Stimulated activated CD4-positive, alpha-beta T cell treated with anti-CD3 and anti-CD28 coated beads, TNF-alpha, amount 100 ng/mL, for 24 hours (primary cell): ENCODE measurements around the gene SRSF4.
"Not testable (repeated sequence)": the region's sequence is repeated elsewhere in the genome, so short reads cannot be mapped to it uniquely, and the experiment has no call there.

ENCODE experiments used
- DNase-seq, 3 experiments: peaks; one replicate each; pipeline ENCODE4 v3.0.0-alpha.2; 2020; ENCODE audit warnings: low read depth in 3 of 3

SRSF4 gene

GRCh38 chr1:29124366-29125236 lies 57.1 kb downstream of the SRSF4 start:
- peak; percentile 32 to 69 (median 40) for DNase-seq

GRCh38 chr1:29123887-29124365 lies 57.8 kb downstream of the SRSF4 start, which contains the start of gene TMEM200B:
TMEM200B (minus strand) TSS chr1:29123903; CDS start chr1:29121828, 2,075 bp downstream.
- no peak for DNase-seq

DNA sequence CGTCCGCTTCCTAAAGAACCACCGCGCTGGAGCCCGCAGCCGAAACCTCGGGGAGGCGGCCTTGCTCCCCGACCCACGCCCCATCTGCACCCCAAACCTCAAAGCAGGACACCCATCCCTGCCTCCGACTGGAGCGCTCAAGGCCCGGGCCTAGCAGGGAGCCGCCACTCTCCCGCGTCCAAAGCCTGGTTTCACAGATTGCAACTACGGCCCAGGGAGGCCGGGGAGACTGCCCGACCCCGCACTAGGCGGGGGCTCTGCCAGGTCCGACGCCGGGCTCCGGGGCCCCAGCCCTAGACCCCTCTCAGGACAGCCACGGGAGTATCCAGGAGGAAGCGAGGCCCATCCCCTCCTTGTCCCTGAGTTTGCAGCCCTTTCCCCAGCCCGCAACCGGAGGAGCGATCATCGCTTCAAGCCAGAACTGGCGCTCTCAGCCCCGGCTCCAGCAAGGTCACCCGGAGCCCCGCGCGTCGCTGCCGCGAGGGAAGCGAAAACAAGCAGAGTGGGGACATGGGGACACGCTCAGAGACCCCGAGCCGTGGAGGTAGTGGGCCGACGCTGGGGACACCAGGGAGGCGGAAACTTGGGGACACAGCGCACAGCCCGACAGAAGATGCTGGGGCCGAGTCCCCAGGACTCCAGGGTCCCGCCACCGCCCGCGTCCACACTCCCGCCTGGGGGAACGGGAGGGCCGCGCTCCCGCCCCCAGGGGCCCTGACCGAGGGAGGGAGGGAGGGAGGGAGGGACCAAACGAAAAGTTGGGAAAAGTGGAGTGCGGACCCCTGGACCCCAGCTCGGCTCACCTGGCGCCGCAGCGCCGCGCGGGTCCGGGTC lies 58.4 kb downstream of the SRSF4 start:
- no peak for DNase-seq

GRCh38 chr1:29122682-29123052 lies 59.0 kb downstream of the SRSF4 start:
- DNase-seq: no peak

- DNase-seq: no peak
These were observed 59.6 kb downstream of the SRSF4 start for GRCh38 chr1:29121936-29122681.

- DNase-seq: no peak
These were observed 60.2 kb downstream of the SRSF4 start for GRCh38 chr1:29121516-29121935.

DNA sequence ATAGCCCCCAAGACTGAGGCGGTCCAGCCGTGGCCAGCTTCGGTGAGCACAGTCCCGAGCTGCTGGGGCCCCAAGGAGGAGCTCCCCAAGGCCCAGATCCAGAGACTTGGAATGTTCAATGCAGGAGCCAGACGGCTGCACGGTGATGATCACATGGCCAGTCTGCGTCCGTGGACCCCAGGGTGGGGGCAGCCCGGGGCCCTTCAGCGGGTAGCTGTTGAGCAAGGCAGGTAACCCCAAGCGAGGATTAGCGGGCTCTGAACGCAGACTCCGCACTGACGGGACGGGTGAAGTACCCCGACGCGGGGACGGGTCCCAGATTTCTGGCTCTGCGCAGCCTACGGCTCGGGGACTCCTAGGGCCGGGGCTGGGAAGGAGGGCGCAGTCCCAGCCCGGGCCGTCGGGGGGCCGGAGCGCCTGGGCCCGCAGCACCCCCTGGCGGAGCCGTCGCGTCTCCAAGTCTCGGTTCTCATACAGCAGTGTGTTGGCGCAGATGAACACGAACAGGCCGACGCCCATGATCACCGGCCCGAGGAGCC lies 60.7 kb downstream of the SRSF4 start:
- DNase-seq: peak; percentile 25 to 77 (median 49)

DNA sequence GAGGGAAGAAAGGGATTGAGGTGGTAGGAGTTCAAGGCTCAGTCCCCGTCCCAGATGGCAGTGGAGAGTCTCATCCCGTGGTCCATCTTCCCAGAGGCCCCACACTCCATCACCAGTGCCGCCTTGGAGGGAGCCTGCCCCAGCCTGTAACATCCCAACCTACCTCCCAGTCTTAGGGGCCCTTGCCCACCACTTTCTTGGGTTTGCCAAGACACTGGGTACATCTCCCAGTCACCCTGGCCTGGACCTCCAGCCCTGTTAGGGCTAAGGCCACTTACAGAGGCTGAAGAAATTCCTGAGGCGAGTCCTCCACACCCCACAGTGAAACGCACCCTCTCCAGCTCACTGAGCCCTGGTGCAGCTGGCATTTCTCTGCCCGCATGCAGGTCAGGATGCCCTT lies 61.3 kb downstream of the SRSF4 start:
- no peak for DNase-seq

- no peak for DNase-seq
These were observed 62.4 kb downstream of the SRSF4 start for GRCh38 chr1:29119121-29119929.

DNA sequence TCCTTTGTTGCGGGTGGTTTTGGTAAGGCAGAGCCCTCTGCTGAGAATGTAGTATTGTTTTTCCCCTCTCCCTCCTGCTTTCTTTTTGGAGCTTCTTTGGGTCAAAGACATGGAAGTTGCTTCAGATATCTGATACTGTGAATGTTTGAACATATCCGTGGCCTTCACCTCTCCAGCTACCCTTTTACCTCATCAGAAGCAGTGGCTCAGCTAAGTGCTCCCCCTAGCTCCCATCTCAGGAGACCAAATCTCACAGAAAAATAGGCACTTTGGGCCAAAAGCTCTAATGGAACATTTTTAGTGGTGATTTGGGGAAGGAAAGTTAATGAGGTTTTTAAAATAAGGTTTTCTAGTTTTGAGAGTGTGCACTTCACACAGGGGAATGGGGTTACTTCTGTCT lies 64.3 kb downstream of the SRSF4 start:
- DNase-seq: no peak

GRCh38 chr1:29114654-29115053 lies 67.0 kb downstream of the SRSF4 start:
- DNase-seq: no peak

DNA sequence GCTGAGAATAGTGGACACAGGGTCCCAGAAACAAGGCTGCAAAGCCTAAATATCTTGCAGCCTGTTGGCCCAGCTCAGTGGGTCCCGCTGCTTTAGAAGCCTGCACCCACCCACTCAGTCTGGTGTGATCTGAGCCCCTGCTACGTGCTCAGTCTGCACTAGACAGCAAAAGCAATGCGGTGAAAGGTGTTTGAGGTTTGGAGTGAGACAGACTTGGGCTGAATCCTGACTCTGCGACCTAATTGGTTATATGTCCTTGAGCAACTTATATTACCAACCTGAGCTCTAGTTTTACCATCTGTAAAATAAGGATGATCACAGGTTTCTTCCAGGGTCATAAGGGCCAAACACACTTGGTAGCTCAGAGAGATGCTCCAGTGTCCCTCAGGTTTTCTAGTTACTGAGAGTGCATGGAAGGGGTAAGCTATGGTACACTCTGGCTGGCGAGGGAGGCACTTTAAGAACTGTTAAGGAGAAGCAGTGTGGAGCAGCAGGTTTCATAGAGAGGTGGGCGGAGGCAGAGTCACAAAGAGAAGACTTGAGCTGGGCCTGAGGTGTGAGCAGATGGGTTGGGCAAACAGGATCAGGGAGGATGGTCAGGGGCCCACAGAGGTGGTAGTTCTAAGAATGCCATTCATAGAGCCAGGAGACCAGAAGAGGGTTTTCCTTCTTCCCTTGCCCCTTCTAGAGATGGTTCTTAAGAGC lies 68.1 kb downstream of the SRSF4 start:
- no peak for DNase-seq

GRCh38 chr1:29112705-29113412 lies 68.8 kb downstream of the SRSF4 start:
- DNase-seq: no peak

- DNase-seq: not testable (repeated sequence)
These were observed 73.7 kb downstream of the SRSF4 start for GRCh38 chr1:29108041-29108440.

GRCh38 chr1:29105822-29106221 lies 75.9 kb downstream of the SRSF4 start:
- no peak for DNase-seq

DNA sequence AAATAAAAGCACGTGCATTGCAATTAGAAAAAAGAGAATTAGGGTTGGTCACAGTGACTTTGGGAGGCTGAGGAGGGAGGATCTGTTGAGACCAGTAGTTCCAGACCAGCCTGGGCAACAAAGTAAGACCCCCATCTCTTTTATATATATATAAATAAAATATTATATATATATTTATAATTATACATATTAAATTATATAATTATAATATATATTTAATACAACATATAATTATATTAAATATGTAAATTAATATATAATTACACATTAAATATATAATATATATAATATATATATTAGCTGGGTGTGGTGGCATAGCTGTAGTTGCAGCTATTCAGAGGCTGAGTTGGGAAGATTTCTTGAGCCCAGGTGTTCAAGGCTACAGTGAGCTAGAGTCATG lies 81.2 kb downstream of the SRSF4 start:
- no peak for DNase-seq

DNA sequence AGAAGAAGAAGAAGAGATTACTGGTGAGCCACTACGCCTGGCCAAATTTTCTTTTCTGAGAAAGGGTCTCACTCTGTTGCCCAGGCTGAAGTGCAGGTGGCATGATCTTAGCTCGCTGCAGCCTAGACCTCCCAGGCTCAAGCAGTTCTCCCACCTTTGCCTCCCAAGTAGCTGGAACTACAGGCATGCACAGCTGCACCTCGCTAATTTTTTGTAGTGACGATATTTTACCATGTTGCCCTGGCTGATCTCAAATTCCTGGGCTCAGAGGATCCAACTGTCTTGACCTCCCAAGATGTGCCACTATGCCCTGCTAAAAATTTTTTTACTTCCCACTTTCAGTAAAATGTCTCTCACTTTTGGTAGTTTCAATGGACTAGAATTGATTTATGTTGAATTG lies 82.4 kb downstream of the SRSF4 start:
- DNase-seq: no peak
